ENCODE measurements around the gene SAMD4B.

DNA sequence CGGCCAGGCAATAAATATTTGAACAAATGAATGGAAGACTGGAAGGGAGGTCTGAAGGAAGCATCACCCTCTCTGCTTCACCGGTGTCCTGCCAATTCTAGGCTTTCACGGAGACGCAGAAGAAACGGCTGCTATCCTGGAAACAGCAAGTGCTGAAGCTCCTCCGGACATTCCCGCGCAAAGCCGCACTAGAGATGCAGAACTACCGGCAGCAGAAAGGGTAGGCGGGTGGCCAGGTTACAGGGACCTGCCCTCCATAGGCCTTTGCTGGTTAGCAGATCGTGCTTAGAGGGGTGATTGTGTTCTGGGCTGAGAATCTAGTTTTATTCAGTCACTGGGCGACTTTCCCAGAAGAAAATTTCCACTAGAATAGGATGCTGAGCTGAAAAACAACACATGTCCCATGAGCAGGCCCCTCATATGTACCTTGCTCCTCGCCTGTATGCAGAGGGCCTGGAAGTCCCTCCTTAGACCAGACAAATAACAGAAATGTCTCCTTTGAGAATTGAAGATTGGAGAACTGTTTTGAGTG lies 37.7 kb downstream of the SAMD4B start:
- TF ChIP-seq, protein P1, sequence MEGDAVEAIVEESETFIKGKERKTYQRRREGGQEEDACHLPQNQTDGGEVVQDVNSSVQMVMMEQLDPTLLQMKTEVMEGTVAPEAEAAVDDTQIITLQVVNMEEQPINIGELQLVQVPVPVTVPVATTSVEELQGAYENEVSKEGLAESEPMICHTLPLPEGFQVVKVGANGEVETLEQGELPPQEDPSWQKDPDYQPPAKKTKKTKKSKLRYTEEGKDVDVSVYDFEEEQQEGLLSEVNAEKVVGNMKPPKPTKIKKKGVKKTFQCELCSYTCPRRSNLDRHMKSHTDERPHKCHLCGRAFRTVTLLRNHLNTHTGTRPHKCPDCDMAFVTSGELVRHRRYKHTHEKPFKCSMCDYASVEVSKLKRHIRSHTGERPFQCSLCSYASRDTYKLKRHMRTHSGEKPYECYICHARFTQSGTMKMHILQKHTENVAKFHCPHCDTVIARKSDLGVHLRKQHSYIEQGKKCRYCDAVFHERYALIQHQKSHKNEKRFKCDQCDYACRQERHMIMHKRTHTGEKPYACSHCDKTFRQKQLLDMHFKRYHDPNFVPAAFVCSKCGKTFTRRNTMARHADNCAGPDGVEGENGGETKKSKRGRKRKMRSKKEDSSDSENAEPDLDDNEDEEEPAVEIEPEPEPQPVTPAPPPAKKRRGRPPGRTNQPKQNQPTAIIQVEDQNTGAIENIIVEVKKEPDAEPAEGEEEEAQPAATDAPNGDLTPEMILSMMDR (IDR thresholded peaks at IDR 0.05), result no peak
- TF ChIP-seq POLR2A (IDR thresholded peaks at IDR 0.05), result no peak

Data from body of pancreas (tissue), 4 donors.